RWPE2 (cell line): ENCODE measurements around the gene DNLZ.

Experiments
- ATAC-seq: fragments of 200-7000 bp; cut with Tn5 transposase; 3 replicates; pipeline ENCODE4 v1.9.1; 2021; ENCODE audit warnings: low read depth
- DNase-seq: peaks from one replicate; pipeline ENCODE4 v3.0.0-alpha.2; 2020; ENCODE audit warnings: low spot score
- H3K27ac ChIP-seq: fragments of 450-650 bp; 2 replicates; pipeline ENCODE4 v1.5.1; 2017; ENCODE audit warnings: mild to moderate bottlenecking; ENCODE audit not compliant: poor library complexity, severe bottlenecking
- H3K27me3 ChIP-seq: fragments of 250-450 bp; sonication (Bioruptor Pico); 2 replicates; pipeline ENCODE4 v1.5.1; 2021; ENCODE audit warnings: mild to moderate bottlenecking, moderate library complexity; ENCODE audit not compliant: insufficient read depth, poor library complexity, severe bottlenecking
- H3K36me3 ChIP-seq: fragments of 250-450 bp; sonication (Bioruptor Pico); 2 replicates; pipeline ENCODE4 v1.5.1; 2020; ENCODE audit warnings: low read depth, mild to moderate bottlenecking, moderate library complexity
- H3K4me1 ChIP-seq: fragments of 250-450 bp; sonication (Bioruptor Pico); 2 replicates; pipeline ENCODE4 v1.5.1; 2021; ENCODE audit warnings: mild to moderate bottlenecking, moderate library complexity; ENCODE audit not compliant: insufficient read depth, poor library complexity, severe bottlenecking
- H3K4me3 ChIP-seq: fragments of 250-450 bp; sonication (Bioruptor Pico); 2 replicates; pipeline ENCODE4 v1.5.1; 2021; ENCODE audit warnings: mild to moderate bottlenecking, moderate library complexity; ENCODE audit not compliant: severe bottlenecking
- H3K9me3 ChIP-seq: fragments of 250-450 bp; sonication (Bioruptor Pico); 2 replicates; pipeline ENCODE4 v1.5.1; 2021; ENCODE audit warnings: mild to moderate bottlenecking, moderate library complexity; ENCODE audit not compliant: severe bottlenecking
- TF ChIP-seq, protein P1 (sequence below): fragments of 450-650 bp; IDR thresholded peaks from one replicate; pipeline ENCODE4 v1.5.1; 2017; ENCODE audit warnings: mild to moderate bottlenecking, moderate library complexity; ENCODE audit not compliant: poor library complexity, severe bottlenecking

DNLZ gene

DNA sequence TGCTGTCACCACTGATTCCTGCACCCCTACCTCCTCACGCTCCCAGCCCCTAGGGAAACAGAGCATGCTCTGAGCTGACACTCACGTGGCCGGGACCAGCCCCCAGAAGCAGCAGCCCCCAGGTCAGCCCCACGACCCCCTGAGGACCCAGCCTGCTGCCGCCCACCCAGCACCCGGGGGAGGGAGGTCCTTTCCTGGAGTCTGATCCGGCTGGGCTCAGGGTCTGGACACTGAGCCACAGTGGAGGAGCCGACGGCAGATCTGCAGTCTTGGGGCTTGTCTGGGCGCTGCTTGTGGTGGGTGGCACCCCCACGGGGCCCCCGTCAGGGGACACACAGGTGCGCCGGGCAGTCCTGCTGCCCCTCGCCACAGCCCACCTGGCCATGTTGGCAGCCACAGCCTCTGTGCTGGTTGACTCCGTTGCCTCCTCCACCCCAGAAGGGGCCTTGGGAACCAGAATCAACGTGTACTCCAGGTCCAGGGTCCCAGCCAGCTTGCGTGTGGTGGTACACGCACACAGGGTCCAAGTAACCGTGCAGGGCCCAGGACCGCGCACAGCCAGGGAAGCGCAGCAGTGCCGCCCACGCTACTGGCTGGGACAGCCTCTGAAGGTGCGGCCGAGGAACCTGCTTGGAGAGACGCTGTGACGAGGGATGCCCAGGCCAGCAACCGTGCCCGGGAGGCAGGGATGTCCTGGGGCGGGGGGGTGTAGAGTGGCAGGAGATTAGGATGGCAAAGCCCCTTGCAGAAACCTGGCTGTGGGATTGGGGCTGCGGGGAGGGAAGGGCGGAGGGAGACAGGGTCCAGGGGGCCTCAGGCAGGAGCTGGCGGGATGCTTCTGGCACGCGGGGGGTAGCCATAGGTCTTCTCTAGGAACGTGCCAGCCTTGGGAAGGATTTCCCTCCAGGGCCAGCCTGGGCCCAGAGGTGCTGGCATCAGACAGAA, 3.5 kb downstream of the DNLZ start:
- Histone ChIP-seq H3K9me3 (no peaks in the 10 kb centered on the region), H3K4me1 (no peaks in the 10 kb centered on the region), H3K27me3 (no peaks in the 10 kb centered on the region), H3K4me3 (no peak overlapping the region), H3K27ac (no peak overlapping the region), H3K36me3 (no peaks in the 10 kb centered on the region)
- TF ChIP-seq, protein P1, sequence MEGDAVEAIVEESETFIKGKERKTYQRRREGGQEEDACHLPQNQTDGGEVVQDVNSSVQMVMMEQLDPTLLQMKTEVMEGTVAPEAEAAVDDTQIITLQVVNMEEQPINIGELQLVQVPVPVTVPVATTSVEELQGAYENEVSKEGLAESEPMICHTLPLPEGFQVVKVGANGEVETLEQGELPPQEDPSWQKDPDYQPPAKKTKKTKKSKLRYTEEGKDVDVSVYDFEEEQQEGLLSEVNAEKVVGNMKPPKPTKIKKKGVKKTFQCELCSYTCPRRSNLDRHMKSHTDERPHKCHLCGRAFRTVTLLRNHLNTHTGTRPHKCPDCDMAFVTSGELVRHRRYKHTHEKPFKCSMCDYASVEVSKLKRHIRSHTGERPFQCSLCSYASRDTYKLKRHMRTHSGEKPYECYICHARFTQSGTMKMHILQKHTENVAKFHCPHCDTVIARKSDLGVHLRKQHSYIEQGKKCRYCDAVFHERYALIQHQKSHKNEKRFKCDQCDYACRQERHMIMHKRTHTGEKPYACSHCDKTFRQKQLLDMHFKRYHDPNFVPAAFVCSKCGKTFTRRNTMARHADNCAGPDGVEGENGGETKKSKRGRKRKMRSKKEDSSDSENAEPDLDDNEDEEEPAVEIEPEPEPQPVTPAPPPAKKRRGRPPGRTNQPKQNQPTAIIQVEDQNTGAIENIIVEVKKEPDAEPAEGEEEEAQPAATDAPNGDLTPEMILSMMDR, result no peak
- DNase-seq (no peak), ATAC-seq (no peak)

DNA sequence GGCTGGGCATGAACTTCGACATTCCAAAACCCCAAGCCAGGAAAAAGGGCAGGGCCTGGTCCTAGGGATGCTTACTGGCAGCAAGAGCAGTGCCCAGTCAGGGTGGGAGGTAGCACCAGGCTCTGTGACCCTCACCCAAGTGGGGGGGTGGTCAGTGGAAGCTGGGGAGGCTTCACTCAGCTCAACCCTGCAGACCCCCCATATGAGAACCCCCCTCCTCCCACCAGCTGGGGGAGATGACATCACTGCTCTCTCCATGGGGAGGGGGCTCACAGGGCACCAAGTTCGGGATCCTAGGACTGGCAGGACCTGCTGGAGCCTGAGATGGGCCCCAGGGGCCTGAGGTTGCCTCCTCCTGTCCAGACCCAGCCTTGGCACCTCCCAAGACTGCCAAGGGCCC, 4.7 kb downstream of the DNLZ start:
- H3K4me1 ChIP-seq, result no peaks in the 10 kb centered on the region
- H3K4me3 ChIP-seq, result no peak overlapping the region
- no peak overlapping the region for H3K27ac ChIP-seq

DNA sequence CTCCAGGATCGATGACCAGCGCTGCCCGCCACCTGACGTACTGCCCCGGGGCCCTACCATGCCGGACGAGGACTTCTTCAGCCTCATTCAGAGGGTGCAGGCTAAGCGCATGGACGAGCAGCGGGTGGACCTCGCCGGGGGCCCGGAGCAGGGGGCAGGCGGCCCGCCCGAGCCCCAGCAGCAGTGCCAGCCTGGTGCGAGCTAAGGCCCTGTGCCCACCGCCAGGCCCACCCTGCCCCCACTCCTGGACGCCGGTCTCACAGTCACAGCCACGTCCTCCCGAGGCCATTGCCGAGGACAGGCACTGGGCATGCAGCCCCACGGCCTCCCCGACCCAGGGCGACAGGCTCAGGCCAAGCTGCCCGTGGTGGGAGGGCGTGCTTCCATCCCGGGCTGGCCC, 5.5 kb downstream of the DNLZ start:
- ATAC-seq (no peak), DNase-seq (no peak)
- no peak overlapping the region for H3K27ac ChIP-seq
- H3K4me3 ChIP-seq, result no peak overlapping the region
- no peaks in the 10 kb centered on the region for H3K4me1 ChIP-seq
- no peaks in the 10 kb centered on the region for H3K9me3 ChIP-seq
- no peaks in the 10 kb centered on the region for H3K27me3 ChIP-seq
- no peaks in the 10 kb centered on the region for H3K36me3 ChIP-seq
- TF ChIP-seq, protein P1, result no peak

More for the DNA sequence above, 4.7 kb downstream of the DNLZ start:
- ATAC-seq (no peak), DNase-seq (no peak)
- no peaks in the 10 kb centered on the region for H3K27me3 ChIP-seq
- no peaks in the 10 kb centered on the region for H3K36me3 ChIP-seq
- no peaks in the 10 kb centered on the region for H3K9me3 ChIP-seq
- TF ChIP-seq, protein P1, result no peak

DNA sequence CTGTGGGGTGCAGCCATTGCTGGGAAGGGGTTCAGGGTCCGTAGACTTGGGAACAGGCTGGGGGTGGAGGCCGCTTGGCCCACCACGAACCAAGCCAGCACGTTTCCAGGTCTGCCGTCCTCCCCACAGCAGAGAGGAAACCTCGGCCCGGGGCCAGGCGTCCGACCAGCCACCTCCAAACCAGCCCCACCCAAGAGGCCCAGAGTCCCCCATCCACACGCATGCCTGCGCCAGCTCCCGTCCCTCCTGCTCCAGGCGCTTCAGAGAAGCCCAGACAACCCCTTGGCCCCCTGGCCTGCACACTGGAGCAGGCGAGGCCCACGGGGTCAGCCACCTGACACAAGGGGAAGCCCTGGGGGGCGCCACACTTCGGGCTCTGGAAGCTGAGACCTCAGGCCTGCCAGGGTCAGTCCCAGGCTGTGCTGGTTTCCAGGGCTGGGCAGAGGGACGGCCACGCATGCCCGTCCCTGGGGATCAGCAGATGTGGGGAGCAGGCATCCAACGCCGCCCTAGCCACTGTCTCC, 6.3 kb downstream of the DNLZ start:
- Histone ChIP-seq H3K9me3 (no peaks in the 10 kb centered on the region), H3K27me3 (no peaks in the 10 kb centered on the region), H3K4me3 (no peak overlapping the region), H3K27ac (no peak overlapping the region), H3K36me3 (no peaks in the 10 kb centered on the region), H3K4me1 (no peaks in the 10 kb centered on the region)
- TF ChIP-seq, protein P1, result no peak
- DNase-seq (no peak), ATAC-seq (no peak)
